ENCODE results near the gene ITPR3. TPM values are rescaled to one million over a fixed set of nuclear protein-coding genes. Genes with fewer than 3 reads are reported as not detected.
A peak's percentile ranks its signal among the peaks of the same experiment; 100 is the strongest.

Gene ITPR3
- total RNA-seq, 2 experiments from 2014 or later = 56.6 to 83.5 TPM

DNA sequence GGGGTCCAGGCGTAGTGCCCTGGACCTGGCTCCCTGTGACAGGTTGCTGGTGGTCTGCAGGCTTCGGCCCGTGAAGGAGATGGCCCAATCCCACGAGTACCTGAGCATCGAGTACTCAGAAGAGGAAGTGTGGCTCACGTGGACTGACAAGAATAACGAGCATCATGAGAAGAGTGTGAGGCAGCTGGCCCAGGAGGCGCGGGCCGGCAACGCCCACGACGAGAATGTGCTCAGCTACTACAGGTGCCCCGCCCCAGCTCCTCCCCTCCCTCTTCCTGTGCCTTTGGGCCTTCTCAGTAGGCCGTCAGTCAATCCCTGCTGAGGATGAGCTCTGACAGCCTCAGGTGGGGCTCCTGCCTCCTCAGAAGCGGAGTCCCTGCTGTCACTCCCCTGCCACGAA, 47.8 kb downstream of the ITPR3 start:
- no peak for TF ChIP-seq EZH2phosphoT487 (IDR thresholded peaks at IDR 0.05; ENCODE audit: borderline replicate concordance, low read depth, low read length)
- TF ChIP-seq, protein P1, sequence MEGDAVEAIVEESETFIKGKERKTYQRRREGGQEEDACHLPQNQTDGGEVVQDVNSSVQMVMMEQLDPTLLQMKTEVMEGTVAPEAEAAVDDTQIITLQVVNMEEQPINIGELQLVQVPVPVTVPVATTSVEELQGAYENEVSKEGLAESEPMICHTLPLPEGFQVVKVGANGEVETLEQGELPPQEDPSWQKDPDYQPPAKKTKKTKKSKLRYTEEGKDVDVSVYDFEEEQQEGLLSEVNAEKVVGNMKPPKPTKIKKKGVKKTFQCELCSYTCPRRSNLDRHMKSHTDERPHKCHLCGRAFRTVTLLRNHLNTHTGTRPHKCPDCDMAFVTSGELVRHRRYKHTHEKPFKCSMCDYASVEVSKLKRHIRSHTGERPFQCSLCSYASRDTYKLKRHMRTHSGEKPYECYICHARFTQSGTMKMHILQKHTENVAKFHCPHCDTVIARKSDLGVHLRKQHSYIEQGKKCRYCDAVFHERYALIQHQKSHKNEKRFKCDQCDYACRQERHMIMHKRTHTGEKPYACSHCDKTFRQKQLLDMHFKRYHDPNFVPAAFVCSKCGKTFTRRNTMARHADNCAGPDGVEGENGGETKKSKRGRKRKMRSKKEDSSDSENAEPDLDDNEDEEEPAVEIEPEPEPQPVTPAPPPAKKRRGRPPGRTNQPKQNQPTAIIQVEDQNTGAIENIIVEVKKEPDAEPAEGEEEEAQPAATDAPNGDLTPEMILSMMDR (conservative IDR thresholded peaks at IDR 0.05; ENCODE audit: low read length) = no peak
- no peak overlapping the region for H3K4me3 ChIP-seq (ENCODE audit: low read depth, low read length, poor library complexity, severe bottlenecking)
- H3K4me2 ChIP-seq (ENCODE audit: low read length) = no peak overlapping the region
- no peaks in the 10 kb centered on the region for H3K79me2 ChIP-seq (ENCODE audit: insufficient read depth, low read depth, low read length)
- DNase-seq (ENCODE audit: low spot score) = peak; percentile 48
- peaks cover 98% of the 10 kb centered on the region for H3K36me3 ChIP-seq (ENCODE audit: insufficient read depth, low read length)
- H3K4me1 ChIP-seq (ENCODE audit: insufficient read depth, low read length, poor library complexity, severe bottlenecking) = peaks cover 6% of the 10 kb centered on the region
- intact Hi-C loops (cut with micrococcal nuclease; ENCODE audit: unreplicated experiment) = no loop called here
- H3K9me2 ChIP-seq (ENCODE audit: insufficient read depth, low read length) = no peaks in the 10 kb centered on the region
- BruUV-seq (replicated peaks) = no TSS peak
- ChIA-PET POLR2A (no interaction called here), CTCF (ENCODE audit: unreplicated experiment) (no interaction called here)
- no peak overlapping the region for H3K27ac ChIP-seq (ENCODE audit: low read depth, low read length, poor library complexity, severe bottlenecking)
- H4K20me1 ChIP-seq (ENCODE audit: insufficient read depth, low read length) = no peaks in the 10 kb centered on the region
- H2AFZ ChIP-seq (ENCODE audit: low read length) = no peak overlapping the region
- no peaks in the 10 kb centered on the region for H3K9me3 ChIP-seq (ENCODE audit: low read length)

DNA sequence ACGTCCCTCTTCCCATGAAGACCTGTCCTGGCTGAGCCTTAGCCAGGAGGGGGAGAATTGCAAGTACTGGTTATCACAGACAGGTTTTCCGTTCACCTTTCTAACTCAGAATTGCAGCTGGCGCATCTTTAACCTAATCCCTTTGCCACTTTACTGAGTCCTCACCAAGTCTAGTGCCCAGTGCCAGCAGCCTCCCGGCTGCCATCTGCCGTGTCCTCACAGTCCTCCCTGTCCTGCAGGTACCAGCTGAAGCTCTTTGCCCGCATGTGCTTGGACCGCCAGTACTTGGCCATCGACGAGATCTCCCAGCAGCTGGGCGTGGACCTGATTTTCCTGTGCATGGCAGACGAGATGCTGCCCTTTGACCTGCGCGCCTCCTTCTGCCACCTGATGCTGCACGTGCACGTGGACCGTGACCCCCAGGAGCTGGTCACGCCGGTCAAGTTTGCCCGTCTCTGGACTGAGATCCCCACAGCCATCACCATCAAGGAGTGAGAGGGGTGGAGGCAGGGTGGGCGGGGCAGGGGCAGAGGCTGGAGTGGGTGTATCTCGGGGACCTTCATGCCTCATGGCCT, 49.1 kb downstream of the ITPR3 start:
- Histone ChIP-seq H3K9me2 (ENCODE audit: insufficient read depth, low read length) (no peaks in the 10 kb centered on the region), H3K36me3 (ENCODE audit: insufficient read depth, low read length) (peaks cover 99% of the 10 kb centered on the region), H4K20me1 (ENCODE audit: insufficient read depth, low read length) (no peaks in the 10 kb centered on the region), H3K4me3 (ENCODE audit: low read depth, low read length, poor library complexity, severe bottlenecking) (no peak overlapping the region), H3K4me1 (ENCODE audit: insufficient read depth, low read length, poor library complexity, severe bottlenecking) (peaks cover 6% of the 10 kb centered on the region), H3K79me2 (ENCODE audit: insufficient read depth, low read depth, low read length) (no peaks in the 10 kb centered on the region), H2AFZ (ENCODE audit: low read length) (no peak overlapping the region), H3K27ac (ENCODE audit: low read depth, low read length, poor library complexity, severe bottlenecking) (no peak overlapping the region), H3K9me3 (ENCODE audit: low read length) (no peaks in the 10 kb centered on the region), H3K4me2 (ENCODE audit: low read length) (no peak overlapping the region)
- CTCF ChIA-PET (ENCODE audit: unreplicated experiment) = no interaction called here
- intact Hi-C loops (cut with micrococcal nuclease; ENCODE audit: unreplicated experiment) = no loop called here
- no peak for DNase-seq (ENCODE audit: low spot score)
- POLR2A ChIA-PET = interaction anchor here (0.5 kb wide), 1 partner anchor 159 kb away, joined by 4 read pairs; no protein-coding TSS in a partner anchor
- no TSS peak for BruUV-seq (replicated peaks)
- TF ChIP-seq, protein P1 (conservative IDR thresholded peaks at IDR 0.05; ENCODE audit: low read length) = no peak
- no peak for TF ChIP-seq EZH2phosphoT487 (IDR thresholded peaks at IDR 0.05; ENCODE audit: borderline replicate concordance, low read depth, low read length)

DNA sequence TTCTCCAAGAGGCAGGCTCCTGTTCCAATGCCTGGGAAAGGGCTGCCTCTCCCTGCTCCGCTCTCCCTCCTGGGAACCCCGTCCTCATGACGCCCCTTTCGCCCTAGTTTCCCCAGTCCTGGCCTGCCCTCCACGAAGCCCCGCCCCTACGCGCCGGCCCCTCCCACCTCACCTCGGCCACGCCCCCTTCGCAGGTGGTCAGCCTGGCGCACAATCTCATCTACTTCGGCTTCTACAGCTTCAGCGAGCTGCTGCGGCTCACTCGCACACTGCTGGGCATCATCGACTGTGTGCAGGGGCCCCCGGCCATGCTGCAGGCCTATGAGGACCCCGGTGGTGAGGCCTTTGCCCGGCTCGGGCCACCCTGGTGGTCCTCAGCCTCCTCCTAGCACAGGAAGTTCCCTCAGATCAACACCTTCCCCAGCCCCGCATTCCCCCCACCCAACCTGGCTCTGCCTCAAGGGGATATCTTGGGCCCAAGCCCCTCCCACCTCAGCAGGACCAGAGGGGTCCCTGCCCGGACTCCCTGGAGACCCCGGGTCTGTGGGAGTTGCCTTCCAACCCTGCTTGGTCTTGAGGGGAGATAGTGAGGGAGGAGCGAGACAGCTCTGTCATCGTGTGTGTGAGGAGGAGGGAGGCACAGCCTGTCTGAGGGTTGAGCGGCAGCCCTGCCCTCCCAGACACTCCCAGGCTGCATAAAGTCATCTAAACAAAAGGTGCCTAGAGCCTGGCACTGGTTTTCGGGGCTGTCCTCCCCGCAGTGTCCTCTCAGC, 50.0 kb downstream of the ITPR3 start:
- Histone ChIP-seq H4K20me1 (ENCODE audit: insufficient read depth, low read length) (no peaks in the 10 kb centered on the region), H3K79me2 (ENCODE audit: insufficient read depth, low read depth, low read length) (no peaks in the 10 kb centered on the region), H2AFZ (ENCODE audit: low read length) (no peak overlapping the region), H3K4me2 (ENCODE audit: low read length) (no peak overlapping the region), H3K9me2 (ENCODE audit: insufficient read depth, low read length) (no peaks in the 10 kb centered on the region), H3K9me3 (ENCODE audit: low read length) (no peaks in the 10 kb centered on the region), H3K27ac (ENCODE audit: low read depth, low read length, poor library complexity, severe bottlenecking) (no peak overlapping the region), H3K4me3 (ENCODE audit: low read depth, low read length, poor library complexity, severe bottlenecking) (no peak overlapping the region), H3K36me3 (ENCODE audit: insufficient read depth, low read length) (peaks cover 100% of the 10 kb centered on the region), H3K4me1 (ENCODE audit: insufficient read depth, low read length, poor library complexity, severe bottlenecking) (peaks cover 6% of the 10 kb centered on the region)
- intact Hi-C loops (cut with micrococcal nuclease; ENCODE audit: unreplicated experiment) = no loop called here
- no TSS peak for BruUV-seq (replicated peaks)
- TF ChIP-seq, protein P1 (conservative IDR thresholded peaks at IDR 0.05; ENCODE audit: low read length) = no peak
- TF ChIP-seq EZH2phosphoT487 (IDR thresholded peaks at IDR 0.05; ENCODE audit: borderline replicate concordance, low read depth, low read length) = no peak
- POLR2A ChIA-PET = no interaction called here
- CTCF ChIA-PET (ENCODE audit: unreplicated experiment) = interaction anchor here (0.6 kb wide), 1 partner anchor 311 kb away, joined by 3 read pairs; no protein-coding TSS in a partner anchor
- DNase-seq (ENCODE audit: low spot score) = no peak
